HepG2 (cell line): ENCODE data around the gene SBNO2. TPM values are rescaled to one million over a fixed set of nuclear protein-coding genes. Genes with fewer than 3 reads are reported as not detected.
A peak's percentile ranks its signal among the peaks of the same experiment; 100 is the strongest.

Experiments used
- ELF1 ChIP-seq: sonication (generic); formaldehyde crosslinking; IDR thresholded peaks from 2 replicates; pipeline ENCODE4 v1.4.0; 2020; ENCODE audit warnings: missing genetic modification reagents
- ERF ChIP-seq: IDR thresholded peaks from 2 replicates; pipeline ENCODE4 v1.6.1; 2018; ENCODE audit warnings: missing biosample characterization, missing genetic modification reagents
- PBX3 ChIP-seq: sonication (generic); formaldehyde crosslinking; IDR thresholded peaks from 2 replicates; pipeline ENCODE4 v1.8.1; 2023; ENCODE audit warnings: missing genetic modification reagents, inconsistent platforms, borderline replicate concordance
- SKI ChIP-seq: fragments of 450-650 bp; IDR thresholded peaks from one replicate; pipeline ENCODE4 v1.6.1; 2018; ENCODE audit warnings: mild to moderate bottlenecking; ENCODE audit not compliant: partially characterized antibody
- SOX6 ChIP-seq, 2 experiments: fragments of 450-650 bp in 1 of 2; sonication (generic) in 1 of 2; formaldehyde crosslinking in 1 of 2; IDR thresholded peaks; 2 replicates each; pipeline versions ENCODE4 v1.4.0 to v1.6.1; 2017 to 2020; ENCODE audit warnings: antibody characterized with exemption in 1 of 2, mild to moderate bottlenecking in 1 of 2, missing genetic modification reagents in 1 of 2
- SSRP1 ChIP-seq: IDR thresholded peaks from 2 replicates; pipeline ENCODE4 v1.6.1; 2016; ENCODE audit warnings: control low read depth
- XBP1 ChIP-seq: sonication (generic); formaldehyde crosslinking; IDR thresholded peaks from 2 replicates; pipeline ENCODE4 v1.5.0; 2020; ENCODE audit warnings: missing genetic modification reagents
- ZBTB42 ChIP-seq: sonication (generic); formaldehyde crosslinking; IDR thresholded peaks from 2 replicates; pipeline ENCODE4 v1.5.0; 2020; ENCODE audit warnings: mild to moderate bottlenecking, missing genetic modification reagents
- ZNF280B ChIP-seq: sonication (generic); formaldehyde crosslinking; IDR thresholded peaks from 2 replicates; pipeline ENCODE4 v1.5.0; 2020; ENCODE audit warnings: missing genetic modification reagents, mild to moderate bottlenecking, borderline replicate concordance
- ZNF513 ChIP-seq: sonication (generic); formaldehyde crosslinking; conservative IDR thresholded peaks from 2 replicates; pipeline ENCODE4 v1.5.0; 2020; ENCODE audit warnings: missing genetic modification reagents
- ZNF644 ChIP-seq: IDR thresholded peaks from 2 replicates; pipeline ENCODE4 v1.6.1; 2016; ENCODE audit warnings: low read depth
- ZNF691 ChIP-seq: sonication (generic); formaldehyde crosslinking; IDR thresholded peaks from 2 replicates; pipeline ENCODE4 v1.4.0; 2020; ENCODE audit warnings: missing genetic modification reagents, low read depth, mild to moderate bottlenecking, borderline replicate concordance
- polyA plus RNA-seq, 8 experiments: library from polyadenylated mRNA; depleted of rRNA in 3 of 8; stranded (reverse) in 7 of 8; unstranded in 1 of 8; fragments of >200 nt; fragmentation: Illumina TruSeq in 4 of 8; extraction: Trizol in 4 of 8; gene quantifications; 2 replicates each; pipeline versions ENCODE4 v1.2.1 to v1.2.3, GENCODE V29; 2011 to 2016; ENCODE audit warnings: low read depth in 4 of 8, missing spikeins in 1 of 8, mixed read lengths in 1 of 8; ENCODE audit not compliant: insufficient read depth in 1 of 8
- total RNA-seq, 5 experiments: library from RNA; depleted of rRNA; stranded (reverse); fragments of >200 nt; fragmentation: Illumina TruSeq; extraction: Trizol; gene quantifications; 2 replicates each; pipeline ENCODE4 v1.2.3, GENCODE V29; 2016; ENCODE audit warnings: low read depth in 1 of 5
- TF ChIP-seq, protein P1 (sequence below), 2 experiments: IDR thresholded peaks; 2 replicates each; pipeline ENCODE4 v1.6.1; 2011 to 2012; ENCODE audit warnings: low read length in 2 of 2, borderline replicate concordance in 1 of 2, low read depth in 1 of 2, mild to moderate bottlenecking in 1 of 2, moderate library complexity in 1 of 2
- TF ChIP-seq, protein P2 (sequence below): sonication (generic); formaldehyde crosslinking; IDR thresholded peaks from 2 replicates; pipeline ENCODE4 v1.4.0; 2020; ENCODE audit warnings: missing genetic modification reagents
- TF ChIP-seq, protein P3 (sequence below): IDR thresholded peaks from 2 replicates; pipeline ENCODE4 v1.6.1; 2016; ENCODE audit warnings: missing compliant biosample characterization, missing genetic modification reagents, borderline replicate concordance

Gene SBNO2
- total and polyA plus RNA-seq, 2 of the 13 experiments (the other 11 are each of a cell fraction or from before 2014, with no cell fraction given): 8.6 to 10.4 TPM

- TF ChIP-seq, protein P1, sequence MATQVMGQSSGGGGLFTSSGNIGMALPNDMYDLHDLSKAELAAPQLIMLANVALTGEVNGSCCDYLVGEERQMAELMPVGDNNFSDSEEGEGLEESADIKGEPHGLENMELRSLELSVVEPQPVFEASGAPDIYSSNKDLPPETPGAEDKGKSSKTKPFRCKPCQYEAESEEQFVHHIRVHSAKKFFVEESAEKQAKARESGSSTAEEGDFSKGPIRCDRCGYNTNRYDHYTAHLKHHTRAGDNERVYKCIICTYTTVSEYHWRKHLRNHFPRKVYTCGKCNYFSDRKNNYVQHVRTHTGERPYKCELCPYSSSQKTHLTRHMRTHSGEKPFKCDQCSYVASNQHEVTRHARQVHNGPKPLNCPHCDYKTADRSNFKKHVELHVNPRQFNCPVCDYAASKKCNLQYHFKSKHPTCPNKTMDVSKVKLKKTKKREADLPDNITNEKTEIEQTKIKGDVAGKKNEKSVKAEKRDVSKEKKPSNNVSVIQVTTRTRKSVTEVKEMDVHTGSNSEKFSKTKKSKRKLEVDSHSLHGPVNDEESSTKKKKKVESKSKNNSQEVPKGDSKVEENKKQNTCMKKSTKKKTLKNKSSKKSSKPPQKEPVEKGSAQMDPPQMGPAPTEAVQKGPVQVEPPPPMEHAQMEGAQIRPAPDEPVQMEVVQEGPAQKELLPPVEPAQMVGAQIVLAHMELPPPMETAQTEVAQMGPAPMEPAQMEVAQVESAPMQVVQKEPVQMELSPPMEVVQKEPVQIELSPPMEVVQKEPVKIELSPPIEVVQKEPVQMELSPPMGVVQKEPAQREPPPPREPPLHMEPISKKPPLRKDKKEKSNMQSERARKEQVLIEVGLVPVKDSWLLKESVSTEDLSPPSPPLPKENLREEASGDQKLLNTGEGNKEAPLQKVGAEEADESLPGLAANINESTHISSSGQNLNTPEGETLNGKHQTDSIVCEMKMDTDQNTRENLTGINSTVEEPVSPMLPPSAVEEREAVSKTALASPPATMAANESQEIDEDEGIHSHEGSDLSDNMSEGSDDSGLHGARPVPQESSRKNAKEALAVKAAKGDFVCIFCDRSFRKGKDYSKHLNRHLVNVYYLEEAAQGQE (IDR thresholded peaks at IDR 0.05; ENCODE audit: borderline replicate concordance in 1 of 2, low read depth in 1 of 2, low read length in 2 of 2): no peak
- TF ChIP-seq XBP1 (CRISPR knock-in tag): no peak
- no peak for TF ChIP-seq ZNF644 (CRISPR knock-in tag)
- 0 out of 2 replicates have a peak, but pooled peaks have one; percentile 37 for TF ChIP-seq SSRP1 (CRISPR knock-in tag)
- peak; percentile 58 for TF ChIP-seq ELF1 (CRISPR knock-in tag)
- TF ChIP-seq, protein P2, sequence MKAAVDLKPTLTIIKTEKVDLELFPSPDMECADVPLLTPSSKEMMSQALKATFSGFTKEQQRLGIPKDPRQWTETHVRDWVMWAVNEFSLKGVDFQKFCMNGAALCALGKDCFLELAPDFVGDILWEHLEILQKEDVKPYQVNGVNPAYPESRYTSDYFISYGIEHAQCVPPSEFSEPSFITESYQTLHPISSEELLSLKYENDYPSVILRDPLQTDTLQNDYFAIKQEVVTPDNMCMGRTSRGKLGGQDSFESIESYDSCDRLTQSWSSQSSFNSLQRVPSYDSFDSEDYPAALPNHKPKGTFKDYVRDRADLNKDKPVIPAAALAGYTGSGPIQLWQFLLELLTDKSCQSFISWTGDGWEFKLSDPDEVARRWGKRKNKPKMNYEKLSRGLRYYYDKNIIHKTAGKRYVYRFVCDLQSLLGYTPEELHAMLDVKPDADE: no peak
- TF ChIP-seq ZNF513 (CRISPR knock-in tag): no peak
- TF ChIP-seq ZNF280B (CRISPR knock-in tag): no peak
- TF ChIP-seq ERF (CRISPR knock-in tag): no peak; the same call in 1 of the 2 replicates
- no peak for TF ChIP-seq ZBTB42 (CRISPR knock-in tag)
- TF ChIP-seq, protein P3, sequence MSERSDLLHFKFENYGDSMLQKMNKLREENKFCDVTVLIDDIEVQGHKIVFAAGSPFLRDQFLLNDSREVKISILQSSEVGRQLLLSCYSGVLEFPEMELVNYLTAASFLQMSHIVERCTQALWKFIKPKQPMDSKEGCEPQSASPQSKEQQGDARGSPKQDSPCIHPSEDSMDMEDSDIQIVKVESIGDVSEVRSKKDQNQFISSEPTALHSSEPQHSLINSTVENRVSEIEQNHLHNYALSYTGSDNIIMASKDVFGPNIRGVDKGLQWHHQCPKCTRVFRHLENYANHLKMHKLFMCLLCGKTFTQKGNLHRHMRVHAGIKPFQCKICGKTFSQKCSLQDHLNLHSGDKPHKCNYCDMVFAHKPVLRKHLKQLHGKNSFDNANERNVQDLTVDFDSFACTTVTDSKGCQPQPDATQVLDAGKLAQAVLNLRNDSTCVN: no peak
- TF ChIP-seq SKI: no peak
- peak; percentile 68; the same call in 1 of the 2 replicates for TF ChIP-seq PBX3
- no peak for TF ChIP-seq ZNF691
- TF ChIP-seq SOX6 (IDR thresholded peaks at IDR 0.05): no peak
- TF ChIP-seq SOX6 (CRISPR knock-in tag; IDR thresholded peaks at IDR 0.05): peak; percentile 63
Observed at GRCh38 chr19:1205114-1206099, 31.3 kb upstream of the SBNO2 start, which contains the start of gene STK11 (continued).
